HUES48 (cell line): ENCODE results near the gene MTFR2.

Source experiments
- H3K27ac ChIP-seq: one replicate; pipeline ENCODE4 v1.7.0; 2013; ENCODE audit warnings: low read depth, low read length, inconsistent platforms
- H3K27me3 ChIP-seq: 2 replicates; pipeline ENCODE4 v1.6.1; 2013; ENCODE audit warnings: mild to moderate bottlenecking, low read length; ENCODE audit not compliant: control insufficient read depth, insufficient read depth
- H3K36me3 ChIP-seq: 2 replicates; pipeline ENCODE4 v1.6.1; 2013; ENCODE audit warnings: low read length; ENCODE audit not compliant: control insufficient read depth, insufficient read depth
- H3K4me1 ChIP-seq: 2 replicates; pipeline ENCODE4 v1.6.1; 2013; ENCODE audit warnings: mild to moderate bottlenecking, low read length; ENCODE audit not compliant: control insufficient read depth, insufficient read depth
- H3K4me3 ChIP-seq: 2 replicates; pipeline ENCODE4 v1.5.1; 2013; ENCODE audit warnings: mild to moderate bottlenecking, low read depth, low read length
- H3K9ac ChIP-seq: 2 replicates; pipeline ENCODE4 v1.6.1; 2013; ENCODE audit warnings: mild to moderate bottlenecking, low read depth, low read length, moderate library complexity
- H3K9me3 ChIP-seq: 2 replicates; pipeline ENCODE4 v1.6.1; 2013; ENCODE audit warnings: low read length; ENCODE audit not compliant: control insufficient read depth, insufficient read depth

Gene MTFR2

GRCh38 chr6:136212608-136213007 is 37.5 kb downstream of the MTFR2 start:
- Histone ChIP-seq H3K4me3 (no peak overlapping the region), H3K9ac (no peak overlapping the region), H3K27me3 (no peaks in the 10 kb centered on the region), H3K36me3 (no peaks in the 10 kb centered on the region), H3K9me3 (no peaks in the 10 kb centered on the region), H3K27ac (no peak overlapping the region), H3K4me1 (no peaks in the 10 kb centered on the region)

GRCh38 chr6:136210398-136211165 is 39.5 kb downstream of the MTFR2 start:
- Histone ChIP-seq H3K36me3 (no peaks in the 10 kb centered on the region), H3K9ac (no peak overlapping the region), H3K27ac (no peak overlapping the region), H3K4me1 (no peaks in the 10 kb centered on the region), H3K4me3 (no peak overlapping the region), H3K9me3 (no peaks in the 10 kb centered on the region), H3K27me3 (no peaks in the 10 kb centered on the region)

GRCh38 chr6:136209496-136209895 is 40.6 kb downstream of the MTFR2 start:
- H3K9ac ChIP-seq = no peak overlapping the region
- no peaks in the 10 kb centered on the region for H3K9me3 ChIP-seq

GRCh38 chr6:136208783-136209182 is 41.3 kb downstream of the MTFR2 start:
- H3K4me3 ChIP-seq = no peak overlapping the region
- H3K9me3 ChIP-seq = no peaks in the 10 kb centered on the region
- no peak overlapping the region for H3K27ac ChIP-seq
- H3K9ac ChIP-seq = no peak overlapping the region
- no peaks in the 10 kb centered on the region for H3K36me3 ChIP-seq
- H3K27me3 ChIP-seq = no peaks in the 10 kb centered on the region
- no peaks in the 10 kb centered on the region for H3K4me1 ChIP-seq

More at GRCh38 chr6:136209496-136209895, 40.6 kb downstream of the MTFR2 start:
- H3K36me3 ChIP-seq = no peaks in the 10 kb centered on the region
- no peaks in the 10 kb centered on the region for H3K4me1 ChIP-seq
- no peak overlapping the region for H3K4me3 ChIP-seq
- H3K27ac ChIP-seq = no peak overlapping the region
- H3K27me3 ChIP-seq = no peaks in the 10 kb centered on the region

GRCh38 chr6:136201732-136202131 is 48.4 kb downstream of the MTFR2 start:
- Histone ChIP-seq H3K9ac (no peak overlapping the region), H3K27ac (no peak overlapping the region), H3K36me3 (no peaks in the 10 kb centered on the region), H3K4me3 (no peak overlapping the region), H3K27me3 (no peaks in the 10 kb centered on the region), H3K4me1 (no peaks in the 10 kb centered on the region), H3K9me3 (no peaks in the 10 kb centered on the region)

GRCh38 chr6:136192902-136193301 is 57.2 kb downstream of the MTFR2 start:
- no peak overlapping the region for H3K9ac ChIP-seq
- no peak overlapping the region for H3K4me3 ChIP-seq
- no peaks in the 10 kb centered on the region for H3K36me3 ChIP-seq
- no peaks in the 10 kb centered on the region for H3K27me3 ChIP-seq
- H3K9me3 ChIP-seq = no peaks in the 10 kb centered on the region
- H3K4me1 ChIP-seq = no peaks in the 10 kb centered on the region
- H3K27ac ChIP-seq = no peak overlapping the region

GRCh38 chr6:136191606-136192312 is 58.4 kb downstream of the MTFR2 start:
- Histone ChIP-seq H3K9ac (no peak overlapping the region), H3K9me3 (no peaks in the 10 kb centered on the region), H3K27ac (no peak overlapping the region), H3K27me3 (no peaks in the 10 kb centered on the region), H3K4me3 (no peak overlapping the region), H3K4me1 (no peaks in the 10 kb centered on the region), H3K36me3 (no peaks in the 10 kb centered on the region)

GRCh38 chr6:136189104-136189503 is 61.0 kb downstream of the MTFR2 start:
- Histone ChIP-seq H3K27me3 (no peaks in the 10 kb centered on the region), H3K9me3 (no peaks in the 10 kb centered on the region), H3K36me3 (no peaks in the 10 kb centered on the region), H3K9ac (no peak overlapping the region), H3K27ac (no peak overlapping the region), H3K4me1 (no peaks in the 10 kb centered on the region), H3K4me3 (no peak overlapping the region)

- no peak overlapping the region for H3K27ac ChIP-seq
- no peak overlapping the region for H3K4me3 ChIP-seq
- no peaks in the 10 kb centered on the region for H3K36me3 ChIP-seq
- no peaks in the 10 kb centered on the region for H3K4me1 ChIP-seq
- no peaks in the 10 kb centered on the region for H3K27me3 ChIP-seq
- H3K9ac ChIP-seq = no peak overlapping the region
- H3K9me3 ChIP-seq = no peaks in the 10 kb centered on the region
These were observed 61.6 kb downstream of the MTFR2 start for GRCh38 chr6:136188486-136188885.

- Histone ChIP-seq H3K27ac (no peak overlapping the region), H3K36me3 (no peaks in the 10 kb centered on the region), H3K9ac (no peak overlapping the region), H3K27me3 (no peaks in the 10 kb centered on the region), H3K4me1 (no peaks in the 10 kb centered on the region), H3K4me3 (no peak overlapping the region), H3K9me3 (no peaks in the 10 kb centered on the region)
These were observed 63.7 kb downstream of the MTFR2 start for GRCh38 chr6:136186363-136186762.

GRCh38 chr6:136184738-136185137 is 65.4 kb downstream of the MTFR2 start:
- Histone ChIP-seq H3K36me3 (no peaks in the 10 kb centered on the region), H3K27me3 (no peaks in the 10 kb centered on the region), H3K4me3 (no peak overlapping the region), H3K27ac (no peak overlapping the region), H3K9ac (no peak overlapping the region), H3K9me3 (no peaks in the 10 kb centered on the region), H3K4me1 (no peaks in the 10 kb centered on the region)
